Retina (tissue), 1 donor: ENCODE measurements around the gene BRD1.

Experiments
- DNase-seq: peaks from one replicate; pipeline ENCODE4 v3.0.0-alpha.2; 2016

The BRD1 gene

GRCh38 chr22:49724893-49725489 lies 102.7 kb downstream of the BRD1 start:
- peak; percentile 94 for DNase-seq

GRCh38 chr22:49724030-49724892 lies 103.4 kb downstream of the BRD1 start:
- no peak for DNase-seq

GRCh38 chr22:49723478-49724029 lies 104.1 kb downstream of the BRD1 start:
- no peak for DNase-seq
